Neuronal stem cell (in vitro differentiated cells): Measurements from ENCODE around the gene EYS.

Source experiments
- DNase-seq: peaks from one replicate; pipeline ENCODE4 v3.0.0-alpha.2; 2013; ENCODE audit warnings: low spot score
- H2AFZ ChIP-seq: one replicate; pipeline ENCODE4 v1.6.1; 2013; ENCODE audit warnings: mild to moderate bottlenecking, low read length, inconsistent platforms
- H2AK5ac ChIP-seq: 2 replicates; pipeline ENCODE4 v1.6.1; 2013; ENCODE audit warnings: low read depth, mild to moderate bottlenecking, inconsistent platforms, low read length, moderate library complexity, mixed read lengths
- H2BK120ac ChIP-seq: 2 replicates; pipeline ENCODE4 v1.6.1; 2013; ENCODE audit warnings: low read depth, mild to moderate bottlenecking, inconsistent platforms, low read length, moderate library complexity, mixed read lengths
- H2BK12ac ChIP-seq: one replicate; pipeline ENCODE4 v1.6.1; 2013; ENCODE audit warnings: low read length, inconsistent platforms
- H2BK15ac ChIP-seq: 2 replicates; pipeline ENCODE4 v1.6.1; 2013; ENCODE audit warnings: mild to moderate bottlenecking, low read length, inconsistent platforms, mixed read lengths
- H2BK5ac ChIP-seq: one replicate; pipeline ENCODE4 v1.6.1; 2013; ENCODE audit warnings: inconsistent platforms, mild to moderate bottlenecking, low read length, moderate library complexity
- H3K14ac ChIP-seq: one replicate; pipeline ENCODE4 v1.6.1; 2013; ENCODE audit warnings: low read length, inconsistent platforms
- H3K18ac ChIP-seq: 2 replicates; pipeline ENCODE4 v1.6.1; 2013; ENCODE audit warnings: low read length, inconsistent platforms
- H3K23ac ChIP-seq: 2 replicates; pipeline ENCODE4 v1.6.1; 2013; ENCODE audit warnings: low read depth, mild to moderate bottlenecking, mixed read lengths, low read length, inconsistent platforms; ENCODE audit not compliant: poor library complexity
- H3K27ac ChIP-seq: replicated peaks from 3 replicates; pipeline ENCODE4 v1.5.1; 2013; ENCODE audit warnings: low read length, inconsistent platforms
- H3K27me3 ChIP-seq, 3 experiments: 2 replicates each; pipeline ENCODE4 v1.6.1; 2013; ENCODE audit warnings: low read length in 3 of 3, mild to moderate bottlenecking in 2 of 3, inconsistent platforms in 1 of 3, low read depth in 1 of 3, mixed read lengths in 1 of 3, moderate library complexity in 1 of 3; ENCODE audit not compliant: control insufficient read depth in 3 of 3, insufficient read depth in 3 of 3
- H3K36me3 ChIP-seq, 2 donors: replicated peaks in 1 of 2; 2 replicates each; pipeline ENCODE4 v1.6.1; 2013; ENCODE audit warnings: low read length in 2 of 2; ENCODE audit not compliant: control insufficient read depth in 2 of 2, insufficient read depth in 2 of 2
- H3K4ac ChIP-seq: 2 replicates; pipeline ENCODE4 v1.6.1; 2013; ENCODE audit warnings: inconsistent platforms, mild to moderate bottlenecking, low read length, moderate library complexity
- H3K4me1 ChIP-seq, 2 donors: 1 replicate in 1 of 2; 2 replicates in 1 of 2; pipeline ENCODE4 v1.6.1; 2013; ENCODE audit warnings: low read length in 2 of 2, low read depth in 1 of 2; ENCODE audit not compliant: control insufficient read depth in 2 of 2, insufficient read depth in 1 of 2
- H3K4me2 ChIP-seq: one replicate; pipeline ENCODE4 v1.6.1; 2013; ENCODE audit warnings: mild to moderate bottlenecking, low read length, inconsistent platforms; ENCODE audit not compliant: insufficient read depth, poor library complexity, severe bottlenecking
- H3K4me3 ChIP-seq, 2 donors: 2 replicates each; pipeline ENCODE4 v1.5.1; 2013; ENCODE audit warnings: low read length in 2 of 2, mild to moderate bottlenecking in 2 of 2, inconsistent platforms in 1 of 2, moderate library complexity in 1 of 2
- H3K79me1 ChIP-seq: one replicate; pipeline ENCODE4 v1.6.1; 2013; ENCODE audit warnings: low read depth, mild to moderate bottlenecking, inconsistent platforms, low read length, moderate library complexity
- H3K9ac ChIP-seq: one replicate; pipeline ENCODE4 v1.6.1; 2013; ENCODE audit warnings: mild to moderate bottlenecking, low read depth, low read length, inconsistent platforms; ENCODE audit not compliant: poor library complexity
- H3K9me3 ChIP-seq, 2 donors: replicated peaks in 1 of 2; 2 replicates each; pipeline versions ENCODE3 to v1.6.1; 2013; ENCODE audit warnings: low read length in 2 of 2, mild to moderate bottlenecking in 2 of 2, inconsistent platforms in 1 of 2, low read depth in 1 of 2, mixed read lengths in 1 of 2, moderate library complexity in 1 of 2; ENCODE audit not compliant: control insufficient read depth in 2 of 2, insufficient read depth in 1 of 2
- H4K8ac ChIP-seq: one replicate; pipeline ENCODE4 v1.6.1; 2013; ENCODE audit warnings: low read depth, mild to moderate bottlenecking, inconsistent platforms, low read length, moderate library complexity
- H4K91ac ChIP-seq: one replicate; pipeline ENCODE4 v1.6.1; 2013; ENCODE audit warnings: low read length, low read depth, mild to moderate bottlenecking, inconsistent platforms; ENCODE audit not compliant: poor library complexity
- WGBS, 2 donors: extraction: QIAGEN DNeasy Blood & Tissue Kit; methylation state at CpG; one replicate each; pipeline ENCODE4 v1.1.7; 2013; ENCODE audit warnings: missing lambda C conversion rate in 2 of 2, mixed read lengths in 1 of 2; ENCODE audit not compliant: insufficient read length in 2 of 2, insufficient replicate concordance in 1 of 2; ENCODE audit errors: extremely low coverage in 2 of 2; 5-methylcytosine and 5-hydroxymethylcytosine counted together

The EYS gene

GRCh38 chr6:63805808-63806572 is 1901.0 kb downstream of the EYS start:
- peaks cover 2% of the 10 kb centered on the region for H3K79me1 ChIP-seq
- no peak overlapping the region for H2BK120ac ChIP-seq
- H3K18ac ChIP-seq: no peak overlapping the region
- no peak overlapping the region for H3K4me2 ChIP-seq
- H2BK12ac ChIP-seq: no peak overlapping the region
- H3K14ac ChIP-seq: no peak overlapping the region
- H3K4me3 ChIP-seq: no peak overlapping the region
- H2AFZ ChIP-seq: peak overlapping the region; percentile 31
- no CpG with 5 or more reads among the region's 5 CpGs for WGBS, 2 donors
- H2AK5ac ChIP-seq: no peak overlapping the region
- no peak overlapping the region for H4K8ac ChIP-seq
- no peaks in the 10 kb centered on the region for H3K9me3 ChIP-seq
- H3K4me1 ChIP-seq: no peaks in the 10 kb centered on the region
- H3K36me3 ChIP-seq: no peaks in the 10 kb centered on the region
- H3K9ac ChIP-seq: no peak overlapping the region
- H3K27ac ChIP-seq: no peak overlapping the region
- H3K4ac ChIP-seq: no peak overlapping the region
- no peak overlapping the region for H2BK5ac ChIP-seq
- no peak overlapping the region for H2BK15ac ChIP-seq
- DNase-seq: no peak
- no peak overlapping the region for H3K23ac ChIP-seq
- no peak overlapping the region for H4K91ac ChIP-seq
- H3K27me3 ChIP-seq: no peaks in the 10 kb centered on the region

DNA sequence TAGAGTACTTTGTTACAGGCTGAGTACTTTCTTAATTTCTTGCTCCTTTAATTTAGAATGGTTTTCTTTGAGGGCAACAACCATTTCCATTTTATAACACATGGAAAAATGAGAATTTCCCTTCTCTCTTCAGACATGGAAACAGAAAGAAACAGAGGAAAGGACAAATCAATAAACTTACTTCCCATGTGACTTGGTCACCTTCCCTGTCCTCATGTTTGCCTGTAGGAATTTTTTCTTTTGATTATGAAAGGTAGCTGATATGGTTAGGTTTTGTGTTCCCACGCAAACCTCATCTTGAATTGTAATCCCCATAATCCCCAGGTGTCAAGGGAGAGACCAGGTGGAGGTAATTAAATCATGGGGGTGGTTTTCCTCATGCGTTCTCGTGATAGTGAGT is 1901.7 kb downstream of the EYS start:
- Histone ChIP-seq H3K4me3 (no peak overlapping the region), H2AK5ac (no peak overlapping the region), H2BK120ac (no peak overlapping the region), H2BK12ac (no peak overlapping the region), H3K23ac (no peak overlapping the region), H3K4me2 (no peak overlapping the region), H3K36me3 (no peaks in the 10 kb centered on the region), H3K4me1 (no peaks in the 10 kb centered on the region), H4K8ac (no peak overlapping the region), H3K4ac (no peak overlapping the region), H3K27ac (no peak overlapping the region), H2BK5ac (no peak overlapping the region), H3K14ac (no peak overlapping the region), H3K79me1 (peaks cover 2% of the 10 kb centered on the region), H3K9me3 (no peaks in the 10 kb centered on the region), H4K91ac (no peak overlapping the region), H3K18ac (no peak overlapping the region), H2AFZ (no peak overlapping the region), H3K9ac (no peak overlapping the region), H2BK15ac (no peak overlapping the region), H3K27me3 (no peaks in the 10 kb centered on the region)
- WGBS, 2 donors: no CpG with 5 or more reads among the region's 3 CpGs
- DNase-seq: no peak

DNA sequence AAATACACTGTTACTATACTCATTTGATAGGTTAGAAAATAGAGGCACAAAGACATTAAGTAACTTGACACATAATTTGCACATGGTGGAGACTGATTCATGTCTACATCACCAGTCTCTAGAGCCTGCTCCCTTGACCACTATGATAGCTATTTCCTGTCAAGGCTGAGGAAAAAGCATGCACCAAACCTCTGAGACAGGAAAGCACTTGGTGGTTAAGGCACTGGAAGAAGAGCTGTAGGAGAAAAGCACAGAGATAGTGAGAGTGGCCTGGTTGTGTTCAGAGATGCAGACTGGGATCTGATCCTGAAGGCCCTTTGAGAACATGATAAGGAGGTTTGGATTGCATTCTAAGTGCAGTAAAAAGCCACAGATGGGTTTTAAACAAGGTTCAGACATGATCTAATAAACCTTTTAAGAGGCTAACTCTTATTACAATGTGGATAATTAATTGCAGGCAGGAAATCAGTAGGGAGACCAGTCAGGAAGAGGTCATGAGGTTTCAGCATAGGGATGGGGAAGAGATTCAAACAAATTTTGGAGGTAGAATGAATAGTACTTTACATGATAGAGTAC is 1902.6 kb downstream of the EYS start:
- H3K14ac ChIP-seq: no peak overlapping the region
- H2BK5ac ChIP-seq: no peak overlapping the region
- no peak overlapping the region for H2BK120ac ChIP-seq
- H3K4me3 ChIP-seq: no peak overlapping the region
- H4K91ac ChIP-seq: no peak overlapping the region
- H3K23ac ChIP-seq: no peak overlapping the region
- no peak overlapping the region for H4K8ac ChIP-seq
- H3K79me1 ChIP-seq: peaks cover 2% of the 10 kb centered on the region
- H3K4me2 ChIP-seq: no peak overlapping the region
- no peaks in the 10 kb centered on the region for H3K36me3 ChIP-seq
- no peak overlapping the region for H3K27ac ChIP-seq
- no peak overlapping the region for H2BK12ac ChIP-seq
- no peaks in the 10 kb centered on the region for H3K4me1 ChIP-seq
- no peak for DNase-seq
- H3K4ac ChIP-seq: no peak overlapping the region
- H3K9me3 ChIP-seq: no peaks in the 10 kb centered on the region
- H3K9ac ChIP-seq: no peak overlapping the region
- no peak overlapping the region for H3K18ac ChIP-seq
- H2AFZ ChIP-seq: no peak overlapping the region
- no peaks in the 10 kb centered on the region for H3K27me3 ChIP-seq
- H2BK15ac ChIP-seq: no peak overlapping the region
- no peak overlapping the region for H2AK5ac ChIP-seq

DNA sequence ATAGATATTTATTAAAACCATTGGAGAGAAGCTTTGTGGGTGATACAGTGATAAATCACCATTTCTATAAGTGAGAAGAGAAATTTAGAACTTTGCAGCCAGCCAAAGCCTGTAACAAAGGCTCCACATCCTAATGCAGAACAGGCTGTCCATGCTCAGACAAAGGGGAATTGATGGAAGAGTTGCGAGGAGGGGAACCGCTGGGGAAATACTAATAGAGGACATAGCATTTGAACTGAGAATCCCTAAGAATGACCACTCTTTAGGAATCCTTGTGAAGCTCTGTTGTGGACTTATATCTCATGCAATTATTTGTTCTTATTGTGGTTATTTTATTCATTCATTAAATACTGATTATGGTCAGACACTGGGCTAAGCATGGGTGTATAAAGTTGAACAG is 1903.7 kb downstream of the EYS start:
- Histone ChIP-seq H3K9ac (no peak overlapping the region), H4K8ac (no peak overlapping the region), H2BK5ac (no peak overlapping the region), H2AK5ac (no peak overlapping the region), H3K36me3 (no peaks in the 10 kb centered on the region), H3K14ac (no peak overlapping the region), H4K91ac (no peak overlapping the region), H3K4ac (no peak overlapping the region), H2BK120ac (no peak overlapping the region), H3K9me3 (no peaks in the 10 kb centered on the region), H2AFZ (no peak overlapping the region), H3K79me1 (peaks cover 2% of the 10 kb centered on the region), H3K18ac (no peak overlapping the region), H2BK12ac (no peak overlapping the region), H3K27me3 (no peaks in the 10 kb centered on the region), H3K4me2 (no peak overlapping the region), H2BK15ac (no peak overlapping the region), H3K4me1 (no peaks in the 10 kb centered on the region), H3K27ac (no peak overlapping the region), H3K23ac (no peak overlapping the region), H3K4me3 (no peak overlapping the region)
- no CpG with 5 or more reads among the region's 2 CpGs for WGBS, 2 donors
- no peak for DNase-seq
